Measurements from ENCODE around the gene EPHB2.
A peak's percentile ranks its signal among the peaks of the same experiment; 100 is the strongest.

The EPHB2 gene

GRCh38 chr1:22809783-22810182 is 99.1 kb downstream of the EPHB2 start:
- DNase-seq (ENCODE audit: extremely low spot score) = no peak
- CTCF ChIA-PET = interaction anchor here (2.1 kb wide), 1 partner anchor 52 kb away, joined by 7 read pairs; no protein-coding TSS in a partner anchor
- POLR2A ChIA-PET = no interaction called here
- TF ChIP-seq CTCF (IDR thresholded peaks at IDR 0.05; ENCODE audit: control extremely low read depth, extremely low read depth, low read depth, missing control alignments) = no peak

GRCh38 chr1:22810378-22810777 is 99.7 kb downstream of the EPHB2 start:
- no peak for TF ChIP-seq CTCF (IDR thresholded peaks at IDR 0.05; ENCODE audit: control extremely low read depth, extremely low read depth, low read depth, missing control alignments)
- POLR2A ChIA-PET = no interaction called here
- peak; percentile 50 for DNase-seq (ENCODE audit: extremely low spot score)
- CTCF ChIA-PET = no interaction called here

GRCh38 chr1:22812092-22812880 is 101.6 kb downstream of the EPHB2 start:
- CTCF ChIA-PET = no interaction called here
- no peak for TF ChIP-seq CTCF (IDR thresholded peaks at IDR 0.05; ENCODE audit: control extremely low read depth, extremely low read depth, low read depth, missing control alignments)
- no peak for DNase-seq (ENCODE audit: extremely low spot score)
- POLR2A ChIA-PET = no interaction called here

GRCh38 chr1:22812993-22813790 is 102.6 kb downstream of the EPHB2 start:
- POLR2A ChIA-PET = no interaction called here
- TF ChIP-seq CTCF (IDR thresholded peaks at IDR 0.05; ENCODE audit: control extremely low read depth, extremely low read depth, low read depth, missing control alignments) = no peak
- DNase-seq (ENCODE audit: extremely low spot score) = no peak
- CTCF ChIA-PET = no interaction called here

- no peak for TF ChIP-seq CTCF (IDR thresholded peaks at IDR 0.05; ENCODE audit: control extremely low read depth, extremely low read depth, low read depth, missing control alignments)
- no peak for DNase-seq (ENCODE audit: extremely low spot score)
- ChIA-PET POLR2A (no interaction called here), CTCF (no interaction called here)
These were observed 103.8 kb downstream of the EPHB2 start for GRCh38 chr1:22814176-22815042.

GRCh38 chr1:22815043-22815365 is 104.4 kb downstream of the EPHB2 start:
- TF ChIP-seq CTCF (IDR thresholded peaks at IDR 0.05; ENCODE audit: control extremely low read depth, extremely low read depth, low read depth, missing control alignments) = no peak
- no peak for DNase-seq (ENCODE audit: extremely low spot score)
- CTCF ChIA-PET = no interaction called here
- POLR2A ChIA-PET = no interaction called here
